Uterus (tissue), 2 donors: ENCODE results near the gene SLC12A1.

Experiments used
- POLR2A ChIP-seq, 2 donors: fragments of 450-650 bp; IDR thresholded peaks; one replicate each; pipeline ENCODE4 v1.6.1; 2016; ENCODE audit warnings: antibody characterized with exemption in 2 of 2, mild to moderate bottlenecking in 1 of 2, moderate library complexity in 1 of 2
- TF ChIP-seq, protein P1 (sequence below), 4 experiments: fragments of 200-600 bp in 2 of 4; fragments of 450-650 bp in 2 of 4; sonication (generic) in 2 of 4; IDR thresholded peaks; one replicate each; pipeline ENCODE4 v1.5.1; 2016 to 2019; ENCODE audit warnings: antibody characterized with exemption in 4 of 4, mild to moderate bottlenecking in 2 of 4, moderate library complexity in 1 of 4

DNA sequence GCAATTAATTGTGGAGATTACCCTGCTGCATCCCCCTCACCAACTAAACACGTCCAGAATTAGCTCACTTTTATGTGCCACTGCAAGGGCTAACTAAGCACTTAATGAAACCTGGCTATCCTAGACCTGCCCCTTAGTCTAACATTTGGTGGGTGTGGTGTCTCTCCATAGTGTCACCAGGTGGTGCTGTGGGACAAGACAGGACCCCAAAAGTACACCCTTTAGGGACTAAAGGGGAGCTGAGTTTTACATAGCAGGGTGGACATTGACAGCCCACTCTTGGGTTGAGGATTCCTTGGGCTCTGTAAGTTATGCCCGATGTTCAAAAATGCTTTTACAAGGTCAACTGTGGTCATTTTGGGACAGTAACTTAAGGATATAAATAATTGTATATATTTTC, 130.8 kb downstream of the SLC12A1 start:
- TF ChIP-seq POLR2A (IDR thresholded peaks at IDR 0.05) = no peak
- TF ChIP-seq, protein P1, sequence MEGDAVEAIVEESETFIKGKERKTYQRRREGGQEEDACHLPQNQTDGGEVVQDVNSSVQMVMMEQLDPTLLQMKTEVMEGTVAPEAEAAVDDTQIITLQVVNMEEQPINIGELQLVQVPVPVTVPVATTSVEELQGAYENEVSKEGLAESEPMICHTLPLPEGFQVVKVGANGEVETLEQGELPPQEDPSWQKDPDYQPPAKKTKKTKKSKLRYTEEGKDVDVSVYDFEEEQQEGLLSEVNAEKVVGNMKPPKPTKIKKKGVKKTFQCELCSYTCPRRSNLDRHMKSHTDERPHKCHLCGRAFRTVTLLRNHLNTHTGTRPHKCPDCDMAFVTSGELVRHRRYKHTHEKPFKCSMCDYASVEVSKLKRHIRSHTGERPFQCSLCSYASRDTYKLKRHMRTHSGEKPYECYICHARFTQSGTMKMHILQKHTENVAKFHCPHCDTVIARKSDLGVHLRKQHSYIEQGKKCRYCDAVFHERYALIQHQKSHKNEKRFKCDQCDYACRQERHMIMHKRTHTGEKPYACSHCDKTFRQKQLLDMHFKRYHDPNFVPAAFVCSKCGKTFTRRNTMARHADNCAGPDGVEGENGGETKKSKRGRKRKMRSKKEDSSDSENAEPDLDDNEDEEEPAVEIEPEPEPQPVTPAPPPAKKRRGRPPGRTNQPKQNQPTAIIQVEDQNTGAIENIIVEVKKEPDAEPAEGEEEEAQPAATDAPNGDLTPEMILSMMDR (IDR thresholded peaks at IDR 0.05) = peak in 1 of 4 experiments; percentile 2
